Hematopoietic multipotent progenitor cell treated with erythropoietin and hydrocortisone succinate and interleukin-3 and kit ligand, for 6 days (in vitro differentiated cells): ENCODE results near the gene FOLR1.
"Not testable (repeated sequence)": the region's sequence is repeated elsewhere in the genome, so short reads cannot be mapped to it uniquely, and the experiment has no call there.

Experiments
- DNase-seq: peaks from one replicate; pipeline ENCODE4 v3.0.0-alpha.2; 2015

Gene FOLR1

DNA sequence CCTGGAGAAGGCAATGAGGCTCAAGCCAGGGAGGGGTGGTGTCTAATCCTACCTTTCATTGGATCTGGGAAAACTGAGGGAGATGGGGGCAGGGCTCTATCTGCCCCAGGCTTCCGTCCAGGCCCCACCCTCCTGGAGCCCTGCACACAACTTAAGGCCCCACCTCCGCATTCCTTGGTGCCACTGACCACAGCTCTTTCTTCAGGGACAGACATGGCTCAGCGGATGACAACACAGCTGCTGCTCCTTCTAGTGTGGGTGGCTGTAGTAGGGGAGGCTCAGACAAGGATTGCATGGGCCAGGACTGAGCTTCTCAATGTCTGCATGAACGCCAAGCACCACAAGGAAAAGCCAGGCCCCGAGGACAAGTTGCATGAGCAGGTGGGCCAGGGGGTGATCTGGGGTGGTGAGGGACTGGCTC lies at the start of gene FOLR1:
FOLR1 (plus strand) TSS at position 180 of the 421 bp plus-strand sequence; CDS start at position 214, 34 bp downstream.
- no peak for DNase-seq

DNA sequence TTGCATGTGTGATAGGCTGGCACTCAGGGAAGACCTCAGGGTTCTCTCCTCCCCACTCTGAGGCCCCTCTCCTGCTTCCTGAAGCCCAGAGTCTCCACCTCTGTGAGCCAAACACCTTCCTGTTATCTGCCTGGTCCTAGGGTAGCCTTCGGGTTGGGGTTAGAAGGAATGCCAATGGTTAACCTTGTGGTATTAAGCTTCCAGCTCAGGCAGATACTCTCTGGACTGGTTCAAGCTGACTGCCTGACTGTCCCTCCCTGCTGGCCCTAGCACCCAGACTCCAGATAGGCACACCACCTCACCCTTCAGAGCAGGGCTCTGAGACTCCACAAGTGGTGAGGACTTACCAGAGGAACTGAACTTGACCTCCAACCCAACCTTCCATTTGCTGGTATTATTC lies 49.4 kb upstream of the FOLR1 start:
- DNase-seq, result not testable (repeated sequence)

DNA sequence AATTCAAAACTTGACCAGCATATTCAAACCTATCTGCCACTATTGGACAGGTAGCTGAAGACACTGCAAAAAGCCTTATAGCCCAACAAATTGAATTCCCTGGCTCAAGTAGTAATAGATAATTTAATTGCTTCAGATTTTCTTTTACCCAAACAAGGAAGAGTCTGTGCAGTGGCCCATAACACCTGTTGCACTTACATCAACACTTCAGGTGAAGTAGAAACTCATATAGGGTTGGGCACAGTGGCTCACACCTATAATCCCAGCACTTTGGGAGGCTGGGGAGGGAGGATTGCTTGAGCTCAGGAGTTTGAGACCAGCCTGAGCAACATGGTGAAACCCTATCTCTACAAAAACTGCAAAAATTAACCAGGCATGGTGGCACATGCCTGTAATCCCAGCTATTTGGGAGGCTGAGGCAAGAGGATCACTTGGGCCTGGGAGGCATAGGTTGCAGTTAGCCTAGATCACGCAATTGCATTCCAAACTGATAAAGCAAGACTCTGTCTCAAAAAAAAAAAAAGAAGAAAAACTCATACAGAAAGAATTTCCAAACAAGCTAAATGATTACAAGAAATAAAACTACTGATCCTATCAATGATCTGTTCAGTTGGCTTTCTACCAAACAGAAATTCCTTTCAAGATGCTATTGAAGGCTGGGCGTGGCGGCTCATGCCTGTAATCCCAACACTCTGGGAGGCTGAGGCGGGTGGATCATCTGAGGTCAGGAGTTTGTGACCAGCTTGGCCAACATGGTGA lies 47.0 kb upstream of the FOLR1 start:
- DNase-seq, result no peak

DNA sequence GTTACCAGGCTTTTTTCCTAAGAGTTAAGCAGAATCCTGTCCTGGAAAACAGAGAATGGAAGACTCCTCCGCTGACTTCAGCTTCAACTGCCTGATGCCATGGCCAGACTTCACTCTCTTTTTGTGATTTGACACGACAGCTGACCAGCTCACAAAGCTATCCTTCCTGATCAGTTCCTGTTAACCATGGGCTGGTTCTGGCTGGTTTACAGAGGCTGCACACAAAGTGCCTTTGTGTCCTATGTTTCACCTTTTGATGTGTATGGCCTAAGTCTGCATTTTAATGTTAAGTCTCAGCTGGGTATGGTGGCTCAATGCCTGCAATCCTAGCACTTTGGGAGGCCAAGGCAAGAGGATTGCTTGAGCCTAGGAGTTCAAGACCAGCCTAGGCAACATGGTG lies 45.3 kb upstream of the FOLR1 start:
- DNase-seq, result no peak

GRCh38 chr11:72150882-72151281 lies 41.1 kb upstream of the FOLR1 start:
- no peak for DNase-seq

- not testable (repeated sequence) for DNase-seq
Observed at GRCh38 chr11:72153874-72154273, 38.1 kb upstream of the FOLR1 start.

GRCh38 chr11:72154816-72155215 lies 37.1 kb upstream of the FOLR1 start:
- DNase-seq, result no peak

- DNase-seq, result no peak
Observed at GRCh38 chr11:72155751-72156150, 36.2 kb upstream of the FOLR1 start.

- DNase-seq, result peak; percentile 90
Observed at GRCh38 chr11:72157131-72157530, 34.8 kb upstream of the FOLR1 start.

DNA sequence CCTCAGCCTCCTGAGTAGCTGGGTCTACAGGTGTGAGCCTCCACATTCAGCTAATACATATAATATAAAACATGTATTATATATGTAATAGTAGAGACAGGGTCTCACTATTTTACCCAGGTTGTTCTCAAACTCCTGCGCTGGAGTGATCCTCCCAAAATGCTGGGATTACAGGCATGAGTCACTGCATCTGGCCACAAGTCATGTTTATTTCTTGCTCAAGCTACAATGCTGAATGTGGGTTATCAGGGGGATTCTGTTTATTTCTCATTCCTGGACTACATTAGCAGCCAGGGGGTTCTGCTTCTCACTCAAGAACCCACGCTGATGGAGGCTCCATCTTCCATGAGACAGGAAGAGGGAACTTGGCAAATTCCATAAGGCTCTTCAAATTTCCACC lies 31.6 kb upstream of the FOLR1 start:
- no peak for DNase-seq

DNA sequence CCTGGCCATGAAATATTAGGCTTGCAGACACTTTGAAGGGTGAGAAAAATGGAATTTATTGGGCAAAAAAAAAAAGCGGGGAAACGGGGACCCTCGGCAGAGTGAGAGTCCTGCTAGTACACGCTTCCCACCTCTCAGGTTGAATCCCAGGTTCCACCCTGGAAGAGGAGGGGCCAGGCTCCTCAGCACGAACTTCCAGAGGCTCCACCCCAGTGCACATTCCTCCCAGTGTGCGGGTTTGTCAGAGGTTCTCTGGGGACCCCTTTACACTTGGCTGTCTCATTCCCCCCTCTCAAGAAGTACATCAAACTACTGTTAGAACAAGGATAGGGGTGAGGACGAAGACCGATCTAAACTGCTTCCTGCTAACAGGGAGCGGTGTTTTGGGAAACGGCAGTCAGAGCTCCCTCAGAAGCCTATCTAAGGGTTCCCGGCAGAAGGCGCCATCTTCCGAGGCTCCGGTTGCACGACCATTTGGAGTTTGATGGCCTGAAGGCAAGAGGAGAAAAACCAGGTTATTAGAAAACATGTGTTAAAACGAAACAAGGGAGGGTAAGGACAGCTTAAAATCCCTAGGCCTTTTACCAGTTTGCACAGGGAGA lies 28.9 kb upstream of the FOLR1 start:
- DNase-seq, result no peak

GRCh38 chr11:72164187-72164586 lies 27.8 kb upstream of the FOLR1 start:
- not testable (repeated sequence) for DNase-seq

- DNase-seq, result not testable (repeated sequence)
Observed at GRCh38 chr11:72169046-72169555, 22.8 kb upstream of the FOLR1 start.

GRCh38 chr11:72169754-72170153 lies 22.2 kb upstream of the FOLR1 start:
- not testable (repeated sequence) for DNase-seq

GRCh38 chr11:72172043-72172442 lies 19.9 kb upstream of the FOLR1 start:
- DNase-seq, result not testable (repeated sequence)

DNA sequence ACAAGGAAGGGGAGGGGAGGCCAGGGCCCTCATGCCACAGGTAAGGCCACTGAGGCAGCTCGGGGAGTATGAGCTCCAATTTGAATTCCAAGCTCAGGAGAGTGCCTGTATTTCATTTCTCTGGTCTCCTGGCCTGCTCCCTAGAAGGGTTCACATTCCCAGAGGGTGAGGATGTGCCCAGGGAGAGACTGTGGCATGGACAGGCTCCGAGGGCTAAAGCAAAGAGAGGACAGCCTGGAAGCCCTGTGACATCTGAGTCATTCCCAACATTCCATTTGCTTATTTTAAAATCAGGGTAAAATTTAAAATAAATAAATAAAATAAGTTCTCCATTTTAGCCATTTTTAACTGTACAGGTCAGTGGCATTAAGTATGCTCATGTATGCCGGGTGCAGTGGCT lies 18.6 kb upstream of the FOLR1 start:
- DNase-seq, result no peak

GRCh38 chr11:72174302-72175070 lies 17.5 kb upstream of the FOLR1 start:
- no peak for DNase-seq

DNA sequence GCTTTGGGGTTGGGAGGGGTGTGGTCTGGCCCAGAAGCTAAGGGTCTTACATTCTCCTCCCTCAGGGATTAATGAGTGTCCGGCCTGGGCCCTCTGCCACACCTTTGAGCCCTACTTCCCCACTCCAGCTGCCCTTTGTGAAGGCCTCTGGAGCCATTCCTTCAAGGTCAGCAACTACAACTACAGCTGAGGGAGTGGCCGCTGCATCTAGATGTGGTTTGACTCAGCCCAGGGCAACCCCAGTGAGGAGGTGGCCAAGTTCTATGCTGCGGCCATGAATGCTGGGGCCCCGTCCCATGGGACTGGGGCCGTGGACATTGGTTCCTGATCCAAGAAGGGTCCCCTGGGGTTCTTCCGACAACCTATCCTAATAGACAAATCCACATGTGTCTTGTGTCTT lies 14.3 kb upstream of the FOLR1 start:
- no peak for DNase-seq

GRCh38 chr11:72179049-72179803 lies 12.7 kb upstream of the FOLR1 start:
- no peak for DNase-seq

DNA sequence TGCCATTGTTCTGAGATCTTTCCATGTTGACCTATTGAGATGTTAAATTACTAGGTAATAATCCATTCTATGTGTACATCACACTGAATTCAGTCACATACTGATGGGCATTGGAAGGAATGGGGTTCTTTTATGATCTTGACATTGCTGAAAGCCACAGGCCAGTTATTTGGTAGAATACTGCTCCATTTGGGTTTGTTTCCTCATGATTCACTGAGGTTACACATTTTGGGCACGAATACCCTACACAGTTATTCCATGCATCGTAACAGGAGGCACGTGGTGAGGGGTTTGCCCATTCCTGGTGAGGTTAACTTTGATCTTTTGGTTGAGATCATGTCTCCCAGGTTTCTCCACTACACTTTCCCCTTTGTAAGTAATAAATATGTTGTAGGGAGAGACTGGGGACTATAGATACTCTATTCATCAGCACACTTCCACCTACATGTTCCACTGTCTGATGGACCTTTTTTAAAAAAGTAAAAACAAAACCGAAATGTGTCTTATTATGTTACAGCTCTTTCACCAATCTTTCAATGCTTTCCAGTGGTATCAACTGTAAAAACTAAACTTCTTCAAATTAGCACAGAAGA lies 12.0 kb upstream of the FOLR1 start:
- no peak for DNase-seq

GRCh38 chr11:72180892-72181552 lies 10.9 kb upstream of the FOLR1 start:
- not testable (repeated sequence) for DNase-seq

DNA sequence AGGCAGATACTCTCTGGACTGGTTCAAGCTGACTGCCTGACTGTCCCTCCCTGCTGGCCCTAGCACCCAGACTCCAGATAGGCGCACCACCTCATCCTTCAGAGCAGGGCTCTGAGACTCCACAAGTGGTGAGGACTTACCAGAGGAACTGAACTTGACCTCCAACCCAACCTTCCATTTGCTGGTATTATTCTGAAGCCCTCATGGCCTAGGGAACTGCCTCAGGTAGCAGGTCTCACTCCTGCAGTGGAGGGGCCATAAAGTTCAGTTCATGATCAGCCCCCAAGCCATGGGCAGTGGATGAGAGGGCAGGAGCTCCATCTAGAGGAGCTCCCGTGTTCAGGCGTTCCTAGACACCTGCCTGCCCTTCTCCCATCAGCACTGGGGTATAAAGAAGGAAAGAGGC lies 10.4 kb upstream of the FOLR1 start:
- DNase-seq, result peak; percentile 55
